Measurements from ENCODE around the gene IMPA2. TPM values are rescaled to one million over a fixed set of nuclear protein-coding genes. Genes with fewer than 3 reads are reported as not detected.

Gene IMPA2
- total RNA-seq, 1 donor from 2014 or later = 8.6 TPM

DNA sequence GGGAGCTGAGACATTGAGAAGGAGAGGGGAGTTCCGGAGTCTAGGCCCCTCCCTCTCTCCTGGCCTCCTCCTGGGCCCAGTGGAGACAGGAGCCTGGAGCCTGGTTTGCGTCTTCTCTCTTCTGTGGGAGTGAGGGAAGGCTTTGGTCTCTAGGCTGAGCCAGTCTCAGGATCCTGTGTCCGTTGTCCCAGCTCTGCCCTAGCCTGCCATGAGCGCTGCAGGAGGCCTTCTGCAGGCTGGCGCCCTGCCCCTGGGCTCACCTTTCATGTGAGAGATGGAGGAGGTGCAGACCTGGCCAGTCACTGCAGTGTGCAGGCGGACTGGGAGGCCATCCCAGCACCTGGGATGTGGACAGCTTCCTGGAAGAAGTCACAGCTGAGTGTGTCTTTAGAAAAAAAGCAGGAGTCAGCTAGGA, 8.7 kb downstream of the IMPA2 start:
- no peak for DNase-seq (ENCODE audit: low read depth in 2 of 2)

DNA sequence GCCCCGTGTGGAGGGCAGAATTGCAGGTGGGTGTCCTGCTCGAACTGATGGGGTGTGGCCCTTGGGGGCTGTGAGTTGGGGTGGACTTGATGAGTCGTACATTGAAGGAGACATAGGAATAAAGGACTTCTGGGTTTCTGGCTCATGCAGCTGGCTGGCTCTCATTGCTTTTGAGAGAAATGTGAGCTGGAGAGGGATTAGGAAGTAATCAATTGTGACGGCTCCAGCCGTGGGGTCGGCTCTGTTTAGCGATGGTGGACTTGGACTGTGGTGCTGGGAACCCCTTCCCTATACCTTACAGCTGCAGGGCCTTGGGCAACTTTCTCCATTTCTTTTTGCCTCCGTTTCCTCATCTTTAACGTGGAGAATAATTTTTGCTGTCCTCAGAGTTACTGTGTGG, 9.2 kb downstream of the IMPA2 start:
- DNase-seq (ENCODE audit: low read depth in 2 of 2) = no peak

DNA sequence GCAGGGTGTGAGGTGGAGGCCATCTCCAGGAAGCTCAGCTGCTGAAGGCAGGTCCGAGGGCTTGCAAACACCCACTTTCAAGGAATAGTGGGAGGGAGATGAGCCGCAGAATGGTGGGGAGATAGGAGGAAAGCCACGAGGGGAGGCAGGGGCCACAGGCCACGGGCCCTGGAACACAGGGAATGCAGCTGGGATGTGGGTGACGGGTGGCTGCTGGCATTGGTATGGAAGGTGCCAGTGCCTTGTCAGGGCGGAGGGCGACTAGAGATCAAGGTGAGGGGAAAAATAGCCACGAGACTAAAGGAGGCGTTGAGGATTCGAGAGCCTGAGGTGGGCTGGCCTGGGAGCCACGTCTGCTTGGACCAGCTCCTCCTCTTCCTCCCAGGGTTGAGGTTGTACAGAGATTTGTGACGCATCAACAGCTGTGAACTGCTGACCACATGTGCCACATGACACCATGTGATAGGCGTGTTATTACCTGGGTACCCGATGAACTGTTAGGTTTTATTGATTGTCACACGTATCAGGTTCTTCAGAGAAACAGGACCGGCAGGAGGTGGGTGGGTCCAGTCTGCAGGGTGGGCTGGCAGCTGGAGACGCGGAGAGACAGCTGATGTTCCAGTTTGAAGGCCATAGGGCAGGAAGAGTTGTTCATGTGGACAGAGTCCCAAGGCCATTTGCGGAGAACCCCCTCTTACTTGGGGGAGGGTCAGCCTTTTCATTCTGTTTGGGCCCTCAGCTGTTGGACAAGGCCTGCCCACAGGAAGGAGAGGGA, 9.9 kb downstream of the IMPA2 start:
- DNase-seq (ENCODE audit: low read depth in 2 of 2) = no peak

DNA sequence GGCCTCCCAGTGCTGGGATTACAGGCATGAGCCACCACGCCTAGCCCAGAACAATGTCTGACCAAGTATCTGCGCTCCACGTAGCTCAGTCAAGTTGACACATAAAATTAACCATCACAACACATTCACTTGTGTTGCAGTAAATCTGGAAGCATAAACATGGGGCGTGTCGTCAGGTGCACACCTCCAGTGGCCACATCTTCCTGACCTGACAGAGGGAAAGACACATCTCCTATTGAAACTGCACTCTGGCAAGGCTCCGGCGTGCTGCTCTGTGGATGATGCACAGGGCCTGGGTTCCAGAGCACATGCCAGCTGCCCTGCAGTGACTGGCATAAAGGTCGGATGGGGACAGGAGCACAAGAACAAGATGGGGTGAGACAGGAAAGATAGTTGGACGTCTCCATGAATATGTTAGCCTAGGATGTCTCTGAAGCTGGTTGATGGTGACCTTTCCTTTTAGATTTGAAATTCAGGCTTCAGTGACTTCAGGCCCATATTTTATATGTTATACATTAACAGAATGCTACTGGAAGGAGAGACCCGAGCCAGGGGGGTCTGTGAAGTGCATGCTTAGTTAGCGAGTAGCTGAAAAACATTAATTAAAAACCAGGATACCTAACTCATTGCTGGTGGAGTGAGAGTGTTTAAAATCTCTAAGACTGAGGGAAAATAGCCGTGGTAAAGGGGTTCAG, 10.9 kb downstream of the IMPA2 start:
- DNase-seq (ENCODE audit: low read depth in 2 of 2) = no peak

DNA sequence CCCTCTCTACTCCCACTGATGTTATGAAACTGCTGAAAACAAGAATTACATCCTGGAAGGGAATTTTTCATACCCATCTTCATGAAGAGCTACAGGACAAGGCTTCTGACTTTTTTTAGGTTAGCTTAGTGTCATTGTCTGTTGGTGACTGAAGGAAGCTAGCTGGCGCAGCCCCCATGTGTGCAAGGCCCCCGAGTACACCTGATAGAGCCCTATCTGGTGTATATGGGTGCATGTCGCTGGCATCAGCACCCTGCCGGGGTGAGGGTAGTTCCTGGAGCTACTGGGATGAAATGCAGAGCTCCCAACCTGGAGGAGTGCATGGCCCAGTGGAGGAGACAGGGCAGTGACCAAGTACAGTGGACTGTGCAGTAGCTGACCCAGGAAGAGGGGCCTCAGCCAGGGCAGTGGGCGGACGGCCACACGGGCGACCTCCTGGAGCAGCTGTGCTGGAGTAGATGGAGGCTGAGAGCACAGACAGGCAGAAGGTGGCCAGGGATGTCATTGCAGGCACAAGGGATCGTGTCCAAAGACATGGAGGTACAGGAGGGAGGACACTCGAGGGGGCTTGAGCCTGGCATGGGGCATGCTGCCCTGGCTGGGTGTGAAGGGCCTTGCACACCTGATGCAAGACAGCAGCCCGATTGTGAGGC, 12.1 kb downstream of the IMPA2 start:
- no peak for DNase-seq (ENCODE audit: low read depth in 2 of 2)

DNA sequence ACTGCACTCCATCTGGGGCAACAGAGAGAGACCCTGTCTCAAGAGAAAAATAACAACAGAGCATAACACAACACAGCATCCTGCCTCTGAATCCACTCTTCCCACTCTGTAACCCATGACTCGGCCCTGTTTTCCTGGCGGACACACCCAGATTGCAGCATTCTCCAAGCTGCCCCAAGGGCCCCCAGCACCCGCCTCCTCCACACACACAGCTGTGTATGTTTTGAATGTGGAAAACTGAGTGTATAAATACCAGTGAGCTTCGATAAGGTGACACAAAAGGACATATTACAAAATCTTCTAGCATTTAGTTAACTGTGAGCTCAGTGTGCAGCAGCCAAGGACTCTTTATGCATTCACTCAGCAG, 13.0 kb downstream of the IMPA2 start:
- no peak for DNase-seq (ENCODE audit: low read depth in 2 of 2)

DNA sequence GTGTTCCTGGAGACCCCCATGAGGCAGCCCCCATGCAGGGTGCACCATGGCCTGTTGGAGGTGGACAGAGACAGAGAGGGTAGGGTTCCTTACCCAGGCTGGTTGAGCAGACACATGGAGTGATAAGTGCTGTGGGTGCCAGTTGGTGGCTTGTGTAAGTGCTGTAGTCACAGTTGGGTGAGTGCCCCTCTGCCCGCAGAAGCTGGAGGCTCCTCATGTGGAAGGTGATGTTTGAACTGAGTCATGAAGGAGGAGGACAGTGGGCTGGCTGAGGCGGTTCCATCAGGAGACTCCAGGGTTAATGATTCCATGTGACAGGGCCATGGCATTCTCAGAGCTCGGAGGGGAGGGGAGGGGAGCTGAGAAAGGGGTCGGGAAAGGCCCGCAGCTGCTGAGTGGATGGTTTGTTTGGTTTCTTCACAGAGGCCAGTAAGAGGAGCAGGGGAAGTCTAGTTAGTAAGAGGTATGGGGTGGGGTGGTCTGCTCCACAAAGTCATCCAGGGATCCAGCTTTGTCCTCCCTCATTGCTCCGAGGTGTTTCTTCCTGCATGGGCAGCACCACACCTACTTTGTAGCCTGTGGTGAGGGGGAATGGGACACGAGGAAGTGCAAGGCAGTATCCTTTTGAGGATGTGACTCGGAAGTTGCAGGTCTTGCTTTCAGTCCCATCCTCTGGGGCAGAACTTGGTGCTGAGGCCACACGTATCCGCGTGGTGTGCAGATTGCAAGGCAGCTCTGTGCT, 13.6 kb downstream of the IMPA2 start:
- no peak for DNase-seq (ENCODE audit: low read depth in 2 of 2)

DNA sequence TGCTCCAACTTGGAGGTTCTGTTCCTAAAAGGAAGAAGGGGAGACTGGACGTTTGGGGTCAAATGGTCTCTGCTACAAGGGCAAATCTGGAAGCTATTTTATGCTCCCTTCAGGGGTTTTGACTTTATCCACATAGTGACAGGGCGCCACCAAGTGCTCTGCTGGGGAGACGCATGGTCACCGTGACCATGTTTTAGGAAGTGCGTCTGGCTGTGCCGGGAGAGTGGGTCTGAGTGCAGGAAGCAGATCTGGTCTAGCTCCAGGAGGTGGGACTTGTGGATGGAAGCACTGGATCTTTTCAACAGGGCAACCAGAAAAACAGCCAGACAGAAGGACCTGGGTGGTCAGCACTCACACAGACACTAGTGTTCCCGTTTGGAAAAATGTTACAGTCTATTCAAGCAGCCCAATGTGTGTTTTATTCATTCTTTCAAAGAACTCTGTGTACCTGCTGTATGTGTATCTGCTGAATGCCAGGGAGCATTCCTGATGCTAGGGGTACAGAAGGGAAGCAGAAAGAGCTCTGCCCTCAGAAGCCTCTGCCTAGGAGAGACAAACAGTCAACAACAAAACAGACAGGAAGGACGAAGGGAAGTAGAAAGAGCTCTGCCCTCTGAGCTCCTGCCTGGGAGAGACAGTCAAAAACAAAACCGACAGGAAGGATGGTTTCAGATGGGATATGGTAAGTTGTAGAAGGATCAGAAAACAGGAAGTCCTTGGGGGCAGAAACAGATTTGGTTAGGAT, 14.3 kb downstream of the IMPA2 start:
- peak; percentile 84 to 88 for DNase-seq (ENCODE audit: low read depth in 2 of 2)

DNA sequence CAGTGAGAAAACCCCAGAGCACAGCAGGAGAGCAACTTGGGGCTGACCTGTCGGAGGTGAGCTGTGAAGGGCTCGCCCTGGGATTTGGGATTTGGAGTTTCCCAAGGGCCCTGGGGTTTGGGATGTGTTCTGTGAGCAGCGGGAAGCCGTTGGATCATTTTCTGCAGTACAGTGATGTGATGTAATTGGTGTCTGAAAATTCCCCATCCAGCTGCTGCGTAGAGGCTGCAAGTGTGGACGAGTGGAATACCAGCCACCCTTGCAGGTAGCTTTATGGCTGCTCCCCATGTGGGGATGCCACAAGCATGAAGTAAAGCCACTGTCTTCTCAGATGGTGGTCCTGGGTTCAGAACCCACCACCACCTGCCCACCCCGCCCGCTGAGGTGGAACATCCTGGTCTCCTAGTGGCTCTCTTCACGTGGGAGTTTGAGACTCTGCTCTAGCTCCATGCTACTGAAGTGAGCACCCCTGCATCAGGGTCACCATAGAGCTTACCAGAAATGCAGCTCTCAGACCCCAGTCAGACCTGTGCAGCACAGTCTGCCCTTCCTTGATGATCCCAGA, 15.0 kb downstream of the IMPA2 start:
- DNase-seq (ENCODE audit: low read depth in 2 of 2) = no peak

DNA sequence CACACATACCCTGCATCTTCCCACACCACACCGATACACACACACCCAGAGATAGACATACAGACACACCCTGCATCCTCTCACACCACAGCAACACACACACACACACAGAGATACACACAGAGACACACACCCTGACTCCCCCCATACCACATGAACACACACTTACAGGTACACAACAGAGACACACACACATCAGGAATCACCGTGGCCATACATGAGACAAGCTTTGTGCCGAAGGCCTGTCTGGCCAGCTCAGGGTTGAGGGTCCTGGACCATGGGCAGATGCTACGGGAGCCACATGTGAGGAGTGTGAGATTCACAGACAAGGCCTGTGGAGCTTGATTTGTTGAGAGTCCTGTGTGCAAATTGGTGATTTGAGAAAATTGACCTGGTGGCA, 15.6 kb downstream of the IMPA2 start:
- no peak for DNase-seq (ENCODE audit: low read depth in 2 of 2)

DNA sequence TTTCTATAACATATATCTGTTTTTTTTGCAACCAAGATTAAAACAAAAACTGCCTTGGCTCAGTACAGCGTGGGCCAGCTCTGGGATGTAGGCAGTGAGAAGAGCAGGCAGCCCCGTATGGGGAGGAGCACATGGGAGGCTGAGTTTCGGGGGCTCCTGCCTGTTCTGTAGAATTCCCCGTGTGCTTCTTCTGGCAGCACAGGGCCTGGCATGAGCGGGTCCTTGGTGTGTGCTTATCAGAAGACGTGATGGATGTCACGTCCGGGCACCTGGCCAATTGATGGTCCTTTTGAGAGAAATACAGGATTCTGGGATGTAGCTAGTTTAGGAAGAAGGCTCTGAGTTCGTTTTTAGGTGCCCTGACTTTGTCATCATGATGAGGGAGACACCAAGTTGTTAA, 16.2 kb downstream of the IMPA2 start:
- no peak for DNase-seq (ENCODE audit: low read depth in 2 of 2)

DNA sequence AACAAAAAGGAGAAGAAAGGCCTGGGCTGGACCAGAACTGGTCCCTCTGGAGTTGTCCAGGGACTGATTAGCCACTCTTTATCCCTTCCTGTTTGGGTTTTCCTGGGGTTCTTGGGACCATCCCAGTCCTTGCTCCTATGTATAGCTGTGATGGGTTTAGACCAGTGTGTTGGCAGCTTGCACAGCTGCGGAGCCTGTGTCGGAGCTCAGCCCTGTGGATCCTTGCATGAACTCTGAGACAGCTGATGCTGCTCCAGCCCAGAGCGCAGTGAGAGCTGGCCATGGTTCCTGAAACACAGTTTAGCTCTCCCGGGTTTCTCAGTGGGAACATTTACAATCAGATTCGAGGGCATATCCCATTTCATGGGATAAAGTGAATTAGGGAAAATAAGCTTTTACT, 16.9 kb downstream of the IMPA2 start:
- no peak for DNase-seq (ENCODE audit: low read depth in 2 of 2)

DNA sequence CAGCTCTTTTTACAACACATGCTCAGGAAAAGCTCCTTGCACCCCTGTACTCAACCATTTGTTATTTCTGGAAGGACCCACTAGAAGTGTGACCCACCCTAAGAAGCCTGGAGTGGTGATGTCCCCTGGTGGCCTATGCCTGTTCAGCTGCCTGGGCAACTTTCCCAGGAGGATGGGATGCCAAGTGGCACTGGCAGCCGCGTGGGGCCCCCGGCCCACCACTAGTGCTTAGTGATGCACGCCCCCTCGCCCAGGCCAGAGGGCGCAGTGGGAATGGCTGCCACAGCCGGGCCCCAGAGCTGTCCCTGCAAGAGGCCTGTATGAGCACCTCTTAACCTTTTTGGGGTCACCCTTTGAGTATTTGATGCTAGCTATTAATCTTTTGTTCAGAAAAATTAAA, 18.1 kb downstream of the IMPA2 start:
- no peak for DNase-seq (ENCODE audit: low read depth in 2 of 2)

DNA sequence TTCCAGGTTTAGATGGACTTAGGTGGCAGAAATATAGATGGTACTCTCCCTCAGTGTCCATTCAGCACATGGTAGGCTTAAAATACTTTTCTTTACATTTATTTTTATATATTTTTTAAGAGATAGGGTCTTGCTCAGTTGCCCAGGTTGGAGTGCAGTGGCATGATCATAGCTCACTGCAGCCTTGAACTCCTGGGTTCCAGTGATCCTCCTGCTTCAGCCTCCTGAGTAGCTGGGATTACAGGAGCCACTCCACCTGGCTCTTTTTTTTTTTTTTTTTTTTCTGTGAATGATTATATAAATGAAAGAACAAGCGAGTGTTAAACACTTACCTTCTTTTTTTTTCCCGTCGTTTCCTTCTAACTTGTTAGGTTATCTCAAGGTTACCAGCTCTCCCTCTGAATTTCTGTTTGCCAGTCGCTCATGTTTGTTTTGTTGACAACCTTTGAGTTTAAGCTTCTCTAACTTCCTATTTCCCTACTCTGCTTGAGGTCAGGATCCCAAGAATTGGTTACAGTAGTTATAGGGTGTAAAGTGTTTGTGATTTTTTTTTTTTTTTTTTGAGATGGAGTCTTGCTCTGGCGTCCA, 18.9 kb downstream of the IMPA2 start:
- DNase-seq (ENCODE audit: low read depth in 2 of 2) = no peak

DNA sequence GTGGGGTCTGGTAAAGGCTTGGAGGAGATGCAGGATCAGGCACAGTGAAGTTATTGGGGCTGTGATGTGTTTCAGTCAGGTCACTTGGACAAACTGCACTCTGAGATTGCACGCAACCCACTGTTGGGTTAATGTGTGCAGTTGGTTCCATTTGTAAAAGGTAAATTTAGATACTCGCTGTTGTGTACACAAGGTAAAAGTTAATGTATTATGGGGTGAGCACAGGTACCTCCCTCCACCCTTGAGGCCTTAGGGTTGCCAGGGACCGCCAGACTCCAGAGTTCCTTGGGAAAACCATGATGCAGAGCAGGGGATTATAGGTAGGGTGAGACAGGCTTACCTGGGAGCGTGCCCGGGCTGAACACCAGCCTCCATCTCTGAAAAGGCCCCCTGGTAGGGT, 20.1 kb downstream of the IMPA2 start:
- no peak for DNase-seq (ENCODE audit: low read depth in 2 of 2)

DNA sequence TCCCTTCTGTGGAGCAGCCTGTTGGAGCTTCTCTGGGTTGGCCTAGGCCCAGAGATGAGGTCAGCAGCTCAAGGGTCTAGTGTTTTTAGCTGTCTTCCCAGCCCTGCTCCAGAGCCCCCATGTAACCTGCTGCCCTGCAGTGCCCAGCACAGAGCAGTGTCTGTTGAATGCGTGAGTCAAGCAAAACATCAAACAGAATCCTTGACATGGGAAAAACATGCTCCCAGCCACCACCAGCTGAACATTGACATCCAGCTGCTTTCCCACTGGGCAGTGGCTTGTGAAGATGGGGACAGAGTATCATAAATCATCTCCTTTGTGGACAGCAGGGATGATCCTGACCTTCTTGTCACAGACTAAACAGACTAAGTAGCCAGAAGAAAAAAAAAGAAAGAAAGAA, 22.6 kb downstream of the IMPA2 start:
- DNase-seq (ENCODE audit: low read depth in 2 of 2) = no peak

DNA sequence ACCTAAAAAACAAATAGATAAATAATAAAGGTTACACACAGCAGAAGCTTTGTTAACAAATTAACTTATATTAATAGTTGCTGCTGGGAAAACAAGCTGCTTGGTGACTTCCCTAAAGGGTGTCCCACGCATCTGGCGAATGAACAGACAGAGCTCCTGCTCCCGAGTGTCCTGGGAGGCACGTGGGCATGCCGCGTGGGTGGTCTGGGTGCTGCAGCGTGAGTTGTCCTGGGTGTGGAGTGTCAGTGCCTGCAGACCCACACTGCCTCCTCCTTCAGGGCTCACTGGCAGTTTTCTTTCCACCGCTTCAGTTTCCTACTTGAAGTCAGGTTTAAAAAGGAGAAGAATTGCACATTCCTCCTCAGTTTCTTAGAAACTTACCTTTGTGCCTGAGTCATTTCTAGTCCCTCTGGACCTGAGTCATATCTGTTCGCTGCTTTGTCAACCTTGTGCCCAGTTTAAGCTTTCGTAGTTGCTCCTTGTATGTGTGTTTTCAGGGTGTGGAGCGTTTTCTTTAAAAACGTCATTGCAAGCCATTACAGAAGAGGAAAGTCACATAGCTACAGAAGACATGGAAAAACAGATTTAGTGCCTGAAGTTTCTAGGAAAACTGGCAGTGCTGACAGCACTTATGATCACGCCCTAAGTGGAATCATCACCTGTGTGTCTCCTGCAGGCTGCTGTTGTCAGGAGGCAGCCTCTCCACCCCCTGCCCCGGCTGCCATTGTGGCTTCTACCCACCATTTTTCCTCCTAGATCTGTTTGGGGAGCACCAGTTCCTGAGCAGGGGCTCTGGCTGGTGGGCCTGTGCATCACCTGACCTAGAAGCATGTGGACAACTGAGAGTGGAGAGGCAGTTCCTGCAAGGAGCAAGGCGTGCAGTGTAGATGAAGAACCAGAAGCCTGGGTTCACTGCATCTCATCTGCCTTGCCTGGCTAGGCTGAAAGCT, 24.5 kb downstream of the IMPA2 start:
- DNase-seq (ENCODE audit: low read depth in 2 of 2) = no peak

DNA sequence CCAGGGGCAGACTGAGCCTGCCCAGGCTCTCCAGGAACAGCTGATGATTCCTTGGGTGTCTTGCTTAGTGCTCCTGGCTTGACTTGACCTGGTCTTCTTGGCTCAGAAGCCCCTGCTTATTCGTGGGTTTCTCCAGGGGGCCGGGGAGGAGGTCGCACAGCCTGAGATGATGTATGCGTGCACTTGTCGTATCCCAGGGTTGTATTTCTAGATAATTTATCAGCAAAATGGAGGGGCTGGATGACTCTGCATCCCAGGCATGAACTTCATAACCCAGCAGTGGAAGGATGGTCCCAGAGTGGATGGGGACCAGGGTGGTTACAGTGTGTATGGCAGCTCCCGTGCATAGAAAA, 25.2 kb downstream of the IMPA2 start:
- DNase-seq (ENCODE audit: low read depth in 2 of 2) = no peak

DNA sequence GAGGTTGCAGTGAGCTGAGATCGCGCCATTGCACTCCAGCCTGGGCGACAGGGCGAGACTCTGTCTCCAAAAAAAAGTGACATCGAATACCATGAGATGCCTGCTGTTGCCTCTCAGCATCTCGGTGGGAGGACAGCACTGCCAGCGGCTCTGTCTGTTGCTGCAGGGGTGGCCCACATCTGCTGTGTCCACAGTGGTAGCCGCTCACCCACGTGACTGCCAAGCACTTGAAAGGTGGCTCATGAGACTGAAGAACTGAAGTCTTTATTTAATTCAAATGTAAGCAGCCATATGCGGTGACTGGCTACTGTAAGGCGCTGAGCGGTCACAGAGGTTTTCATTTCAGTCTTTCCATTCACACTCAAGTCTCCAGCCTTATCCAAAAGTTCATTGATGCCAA, 25.8 kb downstream of the IMPA2 start:
- no peak for DNase-seq (ENCODE audit: low read depth in 2 of 2)

All from dermis microvascular lymphatic vessel endothelial cell (primary cell).